ENCODE results near the gene ZBTB40. TPM values are rescaled to one million over a fixed set of nuclear protein-coding genes. Genes with fewer than 3 reads are reported as not detected.

Gene ZBTB40
- polyA plus RNA-seq, 1 of the 3 experiments (the other 2 are of a cell fraction): 5.0 TPM

DNA sequence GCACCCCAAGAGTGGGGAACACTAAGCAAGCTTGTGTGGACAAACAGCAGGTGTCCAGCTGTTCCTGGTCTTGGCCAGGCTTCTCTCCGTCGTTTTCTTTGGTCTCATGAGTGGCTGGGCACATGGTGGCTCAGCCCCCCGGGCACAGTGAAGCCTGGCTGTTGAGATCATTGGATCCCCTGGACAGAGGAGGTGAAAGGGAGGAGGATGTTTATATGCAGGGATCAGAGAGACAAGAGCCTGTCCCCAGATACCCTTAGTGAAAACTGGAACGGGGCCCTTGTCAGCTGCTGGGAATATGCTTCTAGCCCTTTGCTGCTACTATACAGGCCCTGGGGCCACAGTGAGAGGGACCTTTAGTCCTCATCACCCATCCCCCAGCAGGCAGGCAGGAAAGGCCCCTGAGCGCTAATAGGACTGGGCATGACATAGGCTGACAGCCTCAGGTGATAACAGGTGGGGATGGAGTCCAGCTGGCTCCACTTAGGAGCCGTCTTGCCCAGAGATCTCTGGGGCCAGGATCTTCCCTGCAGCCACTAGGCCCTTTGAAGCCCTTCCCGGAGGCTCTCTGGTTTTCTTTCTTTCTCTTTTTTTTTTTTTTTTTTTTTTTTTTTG lies 128.0 kb downstream of the ZBTB40 start:
- Histone ChIP-seq H3K27ac (ENCODE audit: low read depth in 2 of 2, low read length in 1 of 2) (peak overlapping the region in 1 of 2 experiments; percentile 74; a peak in 2 of 4 replicates), H3K4me2 (no peak overlapping the region), H3K9me2 (no peaks in the 10 kb centered on the region), H3K27me3 (ENCODE audit: insufficient read depth) (no peaks in the 10 kb centered on the region; the same call in 1 of the 2 replicates), H3K79me2 (ENCODE audit: insufficient read depth) (no peaks in the 10 kb centered on the region), H3K4me3 (ENCODE audit: low read depth in 2 of 2, low read length in 1 of 2) (no peak overlapping the region), H3K9me3 (no peaks in the 10 kb centered on the region), H3K4me1 (ENCODE audit: control insufficient read depth in 1 of 2, insufficient read depth in 2 of 2, low read depth in 1 of 2, low read length in 1 of 2) (peaks cover 0 to 45% of the 10 kb centered on the region in 2 experiments; a peak in 2 of 4 replicates), H3K9ac (no peak overlapping the region), H3F3A (replicated peaks; ENCODE audit: insufficient read depth) (peaks cover 17% of the 10 kb centered on the region), H3K36me3 (replicated peaks in 1 of 2; ENCODE audit: control insufficient read depth in 1 of 2, insufficient read depth in 2 of 2, low read length in 1 of 2) (no peaks in the 10 kb centered on the region), H2AFZ (ENCODE audit: low read depth) (no peak overlapping the region), H4K20me1 (ENCODE audit: insufficient read depth) (no peaks in the 10 kb centered on the region)
- TF ChIP-seq GATA2 (CRISPR knock-in tag; IDR thresholded peaks at IDR 0.05) (peak; percentile 55; the same call in 1 of the 2 replicates), YY1 (IDR thresholded peaks at IDR 0.05; ENCODE audit: low read depth) (no peak), RCOR1 (IDR thresholded peaks at IDR 0.05; ENCODE audit: low read length) (0 out of 2 replicates have a peak, but pooled peaks have one; percentile 42), CHD2 (IDR thresholded peaks at IDR 0.05; ENCODE audit: low read length, partially characterized antibody) (peak; percentile 21)
- POLR2A ChIA-PET: no interaction called here
- DNase-seq: peak; percentile 80
- CTCF ChIA-PET: interaction anchor here (1.0 to 2.2 kb wide), 8 partner anchors 11 to 160 kb away, joined by 3 to 17 read pairs (median 4); no protein-coding TSS in a partner anchor
- WGBS (ENCODE audit: low lambda C conversion rate): 6% methylated on average over 7 of the region's 7 CpGs

Other genes starting within 250 kb of the ZBTB40 start
- 0.02 and 0.18 TPM in 2 replicates for gene EPHA8, start 111.6 kb downstream of the ZBTB40 start, polyA plus RNA-seq (2012; rRNA removed)
- not detected in 2 replicates for gene C1QA, start 184.8 kb downstream of the ZBTB40 start, polyA plus RNA-seq (2012; rRNA removed)
- not detected in 2 replicates for gene C1QC, start 191.8 kb downstream of the ZBTB40 start, polyA plus RNA-seq (2012; rRNA removed)
- not detected in 2 replicates for gene C1QB, start 201.4 kb downstream of the ZBTB40 start, polyA plus RNA-seq (2012; rRNA removed)